Kidney epithelial cell (primary cell): ENCODE measurements around the gene TTC39C. TPM values are rescaled to one million over a fixed set of nuclear protein-coding genes. Genes with fewer than 3 reads are reported as not detected.

Experiments used
- DNase-seq: peaks from one replicate; pipeline ENCODE4 v3.0.0-alpha.2; 2010; ENCODE audit warnings: low read depth
- H3K27me3 ChIP-seq: 2 replicates; pipeline ENCODE4 v1.6.0; 2011; ENCODE audit warnings: low read length; ENCODE audit not compliant: control insufficient read depth, insufficient read depth
- H3K36me3 ChIP-seq: 2 replicates; pipeline ENCODE4 v1.5.1; 2011; ENCODE audit warnings: low read length; ENCODE audit not compliant: control insufficient read depth, insufficient read depth
- H3K4me3 ChIP-seq: 2 replicates; pipeline ENCODE4 v1.5.1; 2011; ENCODE audit warnings: low read depth, mild to moderate bottlenecking, control low read depth, low read length
- CTCF ChIP-seq: IDR thresholded peaks from 2 replicates; pipeline ENCODE4 v1.5.1; 2011; ENCODE audit warnings: mild to moderate bottlenecking, moderate library complexity, low read length, control low read depth, inconsistent platforms; ENCODE audit not compliant: insufficient read depth, poor library complexity, severe bottlenecking
- total RNA-seq: library from RNA; depleted of rRNA; stranded (reverse); fragments of >200 nt; gene quantifications from 2 replicates; pipeline ENCODE4 v1.2.3, GENCODE V29; 2015

TTC39C gene
- total RNA-seq, 1 donor from 2014 or later = 20.5 TPM

- Histone ChIP-seq H3K36me3 (no peaks in the 10 kb centered on the region), H3K27me3 (no peaks in the 10 kb centered on the region), H3K4me3 (no peak overlapping the region)
- no peak for TF ChIP-seq CTCF
- no peak for DNase-seq
Measured at GRCh38 chr18:23970161-23971096, 44.1 kb upstream of the TTC39C start.

GRCh38 chr18:23971097-23971440 lies 43.5 kb upstream of the TTC39C start:
- H3K27me3 ChIP-seq = no peaks in the 10 kb centered on the region
- no peak overlapping the region for H3K4me3 ChIP-seq
- TF ChIP-seq CTCF = no peak
- H3K36me3 ChIP-seq = no peaks in the 10 kb centered on the region
- no peak for DNase-seq

GRCh38 chr18:23971666-23972230 lies 42.8 kb upstream of the TTC39C start:
- TF ChIP-seq CTCF = no peak
- Histone ChIP-seq H3K27me3 (no peaks in the 10 kb centered on the region), H3K4me3 (no peak overlapping the region), H3K36me3 (no peaks in the 10 kb centered on the region)
- no peak for DNase-seq

GRCh38 chr18:23972453-23972852 lies 42.1 kb upstream of the TTC39C start:
- Histone ChIP-seq H3K27me3 (no peaks in the 10 kb centered on the region), H3K4me3 (no peak overlapping the region), H3K36me3 (no peaks in the 10 kb centered on the region)
- no peak for DNase-seq
- TF ChIP-seq CTCF = no peak

GRCh38 chr18:23977103-23977502 lies 37.5 kb upstream of the TTC39C start:
- no peak for DNase-seq
- TF ChIP-seq CTCF = no peak
- no peaks in the 10 kb centered on the region for H3K27me3 ChIP-seq
- no peak overlapping the region for H3K4me3 ChIP-seq
- no peaks in the 10 kb centered on the region for H3K36me3 ChIP-seq
